Mononuclear cell (primary cell): ENCODE measurements around the gene LINC01488. TPM values are rescaled to one million over a fixed set of nuclear protein-coding genes. Genes with fewer than 3 reads are reported as not detected.

Experiments used
- H3K27me3 ChIP-seq: 2 replicates; pipeline ENCODE4 v1.6.0; 2011; ENCODE audit warnings: low read length, control low read depth; ENCODE audit not compliant: insufficient read depth
- H3K4me1 ChIP-seq: 2 replicates; pipeline ENCODE4 v1.5.1; 2011; ENCODE audit warnings: mild to moderate bottlenecking, low read length, control low read depth; ENCODE audit not compliant: insufficient read depth
- H3K4me3 ChIP-seq: 2 replicates; pipeline ENCODE4 v1.5.1; 2011; ENCODE audit warnings: mild to moderate bottlenecking, low read length, moderate library complexity
- H3K9me3 ChIP-seq: 2 replicates; pipeline ENCODE4 v1.5.1; 2011; ENCODE audit warnings: low read depth, mild to moderate bottlenecking, control low read depth, low read length
- total RNA-seq: library from RNA; depleted of rRNA; stranded (reverse); fragments of >200 nt; gene quantifications from one replicate; pipeline ENCODE4 v1.2.3, GENCODE V29; 2012

Gene LINC01488
- total RNA-seq, 1 donor = not detected

GRCh38 chr11:69466039-69466438, 15.4 kb upstream of the LINC01488 start:
- no peaks in the 10 kb centered on the region for H3K27me3 ChIP-seq
- H3K4me3 ChIP-seq = no peak overlapping the region
- H3K9me3 ChIP-seq = no peaks in the 10 kb centered on the region
- H3K4me1 ChIP-seq = no peaks in the 10 kb centered on the region

GRCh38 chr11:69467196-69467595, 14.3 kb upstream of the LINC01488 start:
- no peak overlapping the region for H3K4me3 ChIP-seq
- H3K9me3 ChIP-seq = no peaks in the 10 kb centered on the region
- no peaks in the 10 kb centered on the region for H3K27me3 ChIP-seq
- no peaks in the 10 kb centered on the region for H3K4me1 ChIP-seq

- Histone ChIP-seq H3K4me1 (no peaks in the 10 kb centered on the region), H3K9me3 (no peaks in the 10 kb centered on the region), H3K27me3 (no peaks in the 10 kb centered on the region), H3K4me3 (no peak overlapping the region)
Observed at GRCh38 chr11:69467646-69468045, 13.8 kb upstream of the LINC01488 start.

DNA sequence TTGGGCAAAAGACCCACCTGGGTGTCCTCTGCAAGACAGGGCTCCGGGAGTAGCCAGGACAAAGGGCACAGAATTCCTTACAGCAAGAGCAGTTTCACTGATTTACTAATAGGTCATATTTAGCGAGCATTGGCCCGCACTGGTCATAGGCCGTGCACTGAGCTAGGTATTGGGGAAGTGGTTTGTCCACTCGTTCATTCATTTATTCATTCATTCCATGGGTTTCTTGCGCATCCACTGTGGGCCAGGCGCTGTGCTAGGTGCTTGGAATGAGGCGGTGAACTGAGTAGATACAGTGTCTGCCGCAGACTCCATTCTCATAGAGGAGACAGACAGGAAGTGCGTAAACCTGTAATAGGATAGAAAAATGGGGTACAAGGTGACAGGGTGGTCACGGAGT, 13.2 kb upstream of the LINC01488 start:
- Histone ChIP-seq H3K4me1 (no peaks in the 10 kb centered on the region), H3K27me3 (no peaks in the 10 kb centered on the region), H3K4me3 (no peak overlapping the region), H3K9me3 (no peaks in the 10 kb centered on the region)

- Histone ChIP-seq H3K9me3 (no peaks in the 10 kb centered on the region), H3K4me1 (no peaks in the 10 kb centered on the region), H3K27me3 (no peaks in the 10 kb centered on the region), H3K4me3 (no peak overlapping the region)
Observed at GRCh38 chr11:69468911-69469885, 12.3 kb upstream of the LINC01488 start.

GRCh38 chr11:69470301-69470700, 11.2 kb upstream of the LINC01488 start:
- no peaks in the 10 kb centered on the region for H3K4me1 ChIP-seq

GRCh38 chr11:69470793-69471728, 10.4 kb upstream of the LINC01488 start:
- no peaks in the 10 kb centered on the region for H3K9me3 ChIP-seq
- no peaks in the 10 kb centered on the region for H3K27me3 ChIP-seq
- H3K4me3 ChIP-seq = no peak overlapping the region
- no peaks in the 10 kb centered on the region for H3K4me1 ChIP-seq

More at GRCh38 chr11:69470301-69470700, 11.2 kb upstream of the LINC01488 start:
- H3K4me3 ChIP-seq = no peak overlapping the region
- H3K27me3 ChIP-seq = no peaks in the 10 kb centered on the region
- H3K9me3 ChIP-seq = no peaks in the 10 kb centered on the region

- H3K27me3 ChIP-seq = no peaks in the 10 kb centered on the region
- H3K9me3 ChIP-seq = no peaks in the 10 kb centered on the region
- no peak overlapping the region for H3K4me3 ChIP-seq
- H3K4me1 ChIP-seq = no peaks in the 10 kb centered on the region
Observed at GRCh38 chr11:69471729-69472540, 9.5 kb upstream of the LINC01488 start.

DNA sequence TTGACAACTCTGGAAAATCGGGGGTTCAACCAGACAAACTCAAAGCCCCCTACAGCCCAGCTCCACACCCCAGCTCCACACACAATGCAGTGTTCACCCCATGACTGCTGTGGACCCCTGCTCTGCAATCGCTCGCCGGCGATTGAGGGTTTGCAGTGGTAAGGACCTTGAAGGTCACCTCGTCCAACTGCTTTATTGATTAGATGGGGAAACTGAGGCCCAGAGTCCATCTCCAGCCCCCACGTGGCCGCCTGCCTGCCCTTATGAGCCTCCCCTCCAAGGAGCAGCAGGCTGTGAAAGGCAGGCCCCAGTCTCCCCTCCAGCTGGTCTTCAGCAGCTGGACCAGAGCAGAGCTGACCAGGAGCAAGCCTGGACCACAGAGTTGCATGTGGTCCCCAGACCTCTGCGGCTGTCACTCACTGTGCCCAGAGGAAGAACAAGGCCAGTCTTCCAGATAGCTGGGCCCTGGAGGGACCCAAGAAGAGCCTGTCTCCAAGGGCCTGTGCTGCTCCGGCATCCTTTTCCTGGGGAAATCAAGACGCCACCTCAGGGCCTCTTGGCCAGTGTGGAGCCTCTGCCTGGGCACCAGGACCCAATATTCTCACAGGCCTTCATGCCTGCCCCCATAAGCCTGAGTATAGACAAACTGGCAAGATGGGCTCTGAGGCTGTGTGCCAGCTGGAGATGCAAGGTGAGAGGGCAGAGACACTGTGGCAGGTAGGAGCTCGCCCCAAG, 8.8 kb upstream of the LINC01488 start:
- H3K9me3 ChIP-seq = no peaks in the 10 kb centered on the region
- H3K27me3 ChIP-seq = no peaks in the 10 kb centered on the region
- no peaks in the 10 kb centered on the region for H3K4me1 ChIP-seq
- no peak overlapping the region for H3K4me3 ChIP-seq

- H3K27me3 ChIP-seq = no peaks in the 10 kb centered on the region
- no peaks in the 10 kb centered on the region for H3K4me1 ChIP-seq
- H3K9me3 ChIP-seq = no peaks in the 10 kb centered on the region
- no peak overlapping the region for H3K4me3 ChIP-seq
Observed at GRCh38 chr11:69473276-69473845, 8.1 kb upstream of the LINC01488 start.

DNA sequence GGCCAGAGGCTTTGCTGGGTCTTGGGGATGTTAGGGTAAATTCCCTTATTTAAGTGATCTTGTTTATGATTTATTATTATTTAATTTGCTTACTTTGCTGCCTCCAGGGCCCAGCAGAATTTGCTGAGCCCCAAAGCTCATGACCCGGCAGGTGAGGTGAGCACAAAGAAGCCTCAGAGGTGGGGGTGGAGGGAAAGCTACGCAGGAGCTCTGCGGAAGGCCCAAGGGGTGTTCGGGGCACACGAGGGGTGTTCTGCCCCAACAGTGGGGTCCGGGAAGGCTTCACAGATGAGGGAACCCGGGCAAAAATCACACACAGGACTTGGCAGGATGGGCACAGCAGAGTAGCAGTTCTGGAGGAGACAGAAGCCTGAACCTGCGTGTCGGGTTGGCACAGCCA, 6.7 kb upstream of the LINC01488 start:
- no peaks in the 10 kb centered on the region for H3K9me3 ChIP-seq
- no peaks in the 10 kb centered on the region for H3K4me1 ChIP-seq
- no peak overlapping the region for H3K4me3 ChIP-seq
- no peaks in the 10 kb centered on the region for H3K27me3 ChIP-seq

GRCh38 chr11:69475141-69475865, 6.2 kb upstream of the LINC01488 start:
- Histone ChIP-seq H3K27me3 (no peaks in the 10 kb centered on the region), H3K4me3 (no peak overlapping the region), H3K9me3 (no peaks in the 10 kb centered on the region), H3K4me1 (no peaks in the 10 kb centered on the region)

GRCh38 chr11:69475866-69476471, 5.5 kb upstream of the LINC01488 start:
- H3K27me3 ChIP-seq = no peaks in the 10 kb centered on the region
- no peaks in the 10 kb centered on the region for H3K4me1 ChIP-seq
- no peak overlapping the region for H3K4me3 ChIP-seq
- no peaks in the 10 kb centered on the region for H3K9me3 ChIP-seq
